K562 (cell line): ENCODE measurements around the gene SS18L1. TPM values are rescaled to one million over a fixed set of nuclear protein-coding genes. Genes with fewer than 3 reads are reported as not detected.

Experiments
- ARNT ChIP-seq, 2 experiments: fragments of 450-650 bp; IDR thresholded peaks; 2 replicates each; pipeline ENCODE4 v1.6.1; 2016; ENCODE audit warnings: mild to moderate bottlenecking in 1 of 2
- BDP1 ChIP-seq: IDR thresholded peaks from 3 replicates; pipeline ENCODE4 v1.6.1; 2011; ENCODE audit not compliant: insufficient read length, insufficient read depth
- CBX8 ChIP-seq: fragments of 200-600 bp; sonication (generic); IDR thresholded peaks from 2 replicates; pipeline ENCODE4 v1.6.1; 2012; ENCODE audit warnings: borderline replicate concordance, mixed run types, low read depth, mild to moderate bottlenecking, moderate library complexity, mixed read lengths, low read length, control low read depth, inconsistent platforms; ENCODE audit not compliant: poor library complexity, severe bottlenecking; ENCODE audit errors: extremely low read depth
- EGR1 ChIP-seq: fragments of 450-650 bp; conservative IDR thresholded peaks from 2 replicates; pipeline ENCODE4 v1.6.1; 2017; ENCODE audit warnings: mild to moderate bottlenecking
- MAFG ChIP-seq: fragments of 450-650 bp; conservative IDR thresholded peaks from 2 replicates; pipeline ENCODE4 v1.6.1; 2016; ENCODE audit warnings: missing genetic modification characterization, missing compliant biosample characterization
- NCOA1 ChIP-seq: fragments of 450-650 bp; IDR thresholded peaks from 2 replicates; pipeline ENCODE4 v1.6.1; 2016; ENCODE audit warnings: low read depth
- OTX1 ChIP-seq: fragments of 450-650 bp; formaldehyde crosslinking; IDR thresholded peaks from 2 replicates; pipeline ENCODE4 v1.4.0; 2022; ENCODE audit warnings: mild to moderate bottlenecking
- SIN3B ChIP-seq: fragments of 450-650 bp; IDR thresholded peaks from 2 replicates; pipeline ENCODE4 v1.6.1; 2017; ENCODE audit warnings: low read depth, mild to moderate bottlenecking, moderate library complexity
- ZNF146 ChIP-seq: IDR thresholded peaks from one replicate; pipeline ENCODE4 v1.6.1; 2018; ENCODE audit warnings: missing compliant biosample characterization; ENCODE audit not compliant: unreplicated experiment
- ZNF57 ChIP-seq: fragments of 450-650 bp; formaldehyde crosslinking; IDR thresholded peaks from 2 replicates; pipeline ENCODE4 v1.4.0; 2020; ENCODE audit warnings: mild to moderate bottlenecking, moderate library complexity
- ZNF75A ChIP-seq: fragments of 450-650 bp; formaldehyde crosslinking; IDR thresholded peaks from 2 replicates; pipeline ENCODE4 v1.4.0; 2020; ENCODE audit warnings: mild to moderate bottlenecking
- polyA plus RNA-seq, 8 experiments: library from polyadenylated mRNA; depleted of rRNA in 4 of 8; stranded (reverse) in 5 of 8; unstranded in 3 of 8; fragments of >200 nt; fragmentation: Nextera tagmentation in 2 of 8; fragmentation: Illumina TruSeq in 1 of 8; extraction: Ambion mirVana in 2 of 8; extraction: Trizol in 1 of 8; gene quantifications; 2 replicates each; pipeline versions ENCODE4 v1.2.1 to v1.2.3, GENCODE V29; 2011 to 2014; ENCODE audit warnings: inconsistent platforms in 1 of 8, missing spikeins in 1 of 8
- total RNA-seq, 7 experiments: library from RNA; depleted of rRNA in 6 of 7; stranded (reverse); fragments of >200 nt in 6 of 7; fragmentation: Illumina TruSeq in 2 of 7; extraction: Trizol in 2 of 7; gene quantifications; 2 replicates each; pipeline versions ENCODE4 v1.2.1 to v1.2.3, GENCODE V29; 2011 to 2021; ENCODE audit warnings: low replicate concordance in 1 of 7
- TF ChIP-seq, protein P1 (sequence below): fragments of 450-650 bp; formaldehyde crosslinking; IDR thresholded peaks from 2 replicates; pipeline ENCODE4 v1.4.0; 2022; ENCODE audit warnings: missing genetic modification characterization
- TF ChIP-seq, protein P2 (sequence below): fragments of 450-650 bp; formaldehyde crosslinking; conservative IDR thresholded peaks from 2 replicates; pipeline ENCODE4 v1.4.0; 2022; ENCODE audit warnings: mild to moderate bottlenecking, missing genetic modification characterization
- TF ChIP-seq, protein P3 (sequence below): fragments of 450-650 bp; IDR thresholded peaks from 2 replicates; pipeline ENCODE4 v1.6.1; 2016; ENCODE audit warnings: borderline replicate concordance
- TF ChIP-seq, protein P4 (sequence below): fragments of 450-650 bp; formaldehyde crosslinking; IDR thresholded peaks from 2 replicates; pipeline ENCODE4 v1.4.0; 2020; ENCODE audit warnings: mild to moderate bottlenecking, moderate library complexity
- TF ChIP-seq, protein P5 (sequence below): fragments of 250-450 bp; sonication (Bioruptor Pico); IDR thresholded peaks from 2 replicates; pipeline ENCODE4 v1.5.0; 2021

SS18L1 gene
- total and polyA plus RNA-seq, 9 of the 15 experiments (the other 6 are each of a cell fraction or from before 2014, with no cell fraction given), result 2.7 to 28.3 (median 15.1) TPM

DNA sequence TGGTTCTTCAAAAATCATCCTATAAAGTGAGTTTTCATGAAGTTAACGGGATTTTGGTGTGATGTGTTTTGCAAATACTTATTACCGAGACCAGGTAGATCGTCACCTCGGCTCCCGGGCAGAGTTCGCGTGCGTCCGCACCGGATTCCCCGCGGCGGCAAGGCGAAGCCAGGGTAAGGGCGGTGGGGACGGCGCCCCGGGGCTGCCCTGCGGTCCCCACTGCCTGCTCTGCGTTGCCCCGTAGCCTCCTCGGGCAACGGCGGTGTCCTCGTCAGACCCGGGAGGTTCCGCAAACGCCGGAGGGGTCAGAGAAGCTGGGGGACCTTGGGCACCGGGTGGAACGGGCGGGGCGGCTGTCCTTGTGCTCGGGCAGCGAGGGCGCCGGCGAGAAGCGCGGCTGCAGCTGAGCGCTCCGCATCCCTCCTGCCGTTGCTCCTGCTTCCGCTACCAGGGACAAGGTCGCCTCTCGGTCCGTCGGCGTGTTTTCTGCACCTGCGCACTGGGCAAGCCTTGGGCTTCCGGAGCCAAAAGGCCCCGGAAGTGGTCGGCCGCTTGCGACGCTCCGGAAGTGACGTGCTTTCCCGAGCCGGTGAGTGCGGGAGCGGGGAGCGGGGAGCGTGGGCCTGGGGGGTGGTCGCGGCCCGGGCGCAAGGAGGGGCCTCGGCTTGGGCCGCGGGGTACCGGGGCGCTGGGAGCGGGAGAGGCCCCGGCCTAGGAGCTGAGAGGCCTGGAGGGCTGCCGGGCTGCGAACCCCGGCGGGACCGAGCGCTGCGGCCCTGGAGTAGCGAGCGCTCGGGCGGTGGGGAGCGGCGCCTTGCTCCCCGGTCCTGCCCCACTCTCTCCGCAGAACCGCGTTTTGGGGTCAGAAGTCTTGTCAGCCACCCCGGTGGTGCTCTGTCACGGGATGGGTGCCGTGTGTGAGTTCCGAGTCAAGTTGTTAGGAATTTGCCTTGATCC lies 39.2 kb downstream of the SS18L1 start, which contains the start of gene MTG2 (continued):
- TF ChIP-seq, protein P1, sequence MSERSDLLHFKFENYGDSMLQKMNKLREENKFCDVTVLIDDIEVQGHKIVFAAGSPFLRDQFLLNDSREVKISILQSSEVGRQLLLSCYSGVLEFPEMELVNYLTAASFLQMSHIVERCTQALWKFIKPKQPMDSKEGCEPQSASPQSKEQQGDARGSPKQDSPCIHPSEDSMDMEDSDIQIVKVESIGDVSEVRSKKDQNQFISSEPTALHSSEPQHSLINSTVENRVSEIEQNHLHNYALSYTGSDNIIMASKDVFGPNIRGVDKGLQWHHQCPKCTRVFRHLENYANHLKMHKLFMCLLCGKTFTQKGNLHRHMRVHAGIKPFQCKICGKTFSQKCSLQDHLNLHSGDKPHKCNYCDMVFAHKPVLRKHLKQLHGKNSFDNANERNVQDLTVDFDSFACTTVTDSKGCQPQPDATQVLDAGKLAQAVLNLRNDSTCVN, result no peak
- TF ChIP-seq, protein P2, sequence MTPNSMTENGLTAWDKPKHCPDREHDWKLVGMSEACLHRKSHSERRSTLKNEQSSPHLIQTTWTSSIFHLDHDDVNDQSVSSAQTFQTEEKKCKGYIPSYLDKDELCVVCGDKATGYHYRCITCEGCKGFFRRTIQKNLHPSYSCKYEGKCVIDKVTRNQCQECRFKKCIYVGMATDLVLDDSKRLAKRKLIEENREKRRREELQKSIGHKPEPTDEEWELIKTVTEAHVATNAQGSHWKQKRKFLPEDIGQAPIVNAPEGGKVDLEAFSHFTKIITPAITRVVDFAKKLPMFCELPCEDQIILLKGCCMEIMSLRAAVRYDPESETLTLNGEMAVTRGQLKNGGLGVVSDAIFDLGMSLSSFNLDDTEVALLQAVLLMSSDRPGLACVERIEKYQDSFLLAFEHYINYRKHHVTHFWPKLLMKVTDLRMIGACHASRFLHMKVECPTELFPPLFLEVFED, result peak; percentile 78; the same call in 1 of the 2 replicates
- TF ChIP-seq ZNF75A (CRISPR knock-in tag), result no peak
- peak; percentile 96 for TF ChIP-seq SIN3B
- TF ChIP-seq, protein P3, sequence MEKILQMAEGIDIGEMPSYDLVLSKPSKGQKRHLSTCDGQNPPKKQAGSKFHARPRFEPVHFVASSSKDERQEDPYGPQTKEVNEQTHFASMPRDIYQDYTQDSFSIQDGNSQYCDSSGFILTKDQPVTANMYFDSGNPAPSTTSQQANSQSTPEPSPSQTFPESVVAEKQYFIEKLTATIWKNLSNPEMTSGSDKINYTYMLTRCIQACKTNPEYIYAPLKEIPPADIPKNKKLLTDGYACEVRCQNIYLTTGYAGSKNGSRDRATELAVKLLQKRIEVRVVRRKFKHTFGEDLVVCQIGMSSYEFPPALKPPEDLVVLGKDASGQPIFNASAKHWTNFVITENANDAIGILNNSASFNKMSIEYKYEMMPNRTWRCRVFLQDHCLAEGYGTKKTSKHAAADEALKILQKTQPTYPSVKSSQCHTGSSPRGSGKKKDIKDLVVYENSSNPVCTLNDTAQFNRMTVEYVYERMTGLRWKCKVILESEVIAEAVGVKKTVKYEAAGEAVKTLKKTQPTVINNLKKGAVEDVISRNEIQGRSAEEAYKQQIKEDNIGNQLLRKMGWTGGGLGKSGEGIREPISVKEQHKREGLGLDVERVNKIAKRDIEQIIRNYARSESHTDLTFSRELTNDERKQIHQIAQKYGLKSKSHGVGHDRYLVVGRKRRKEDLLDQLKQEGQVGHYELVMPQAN, result peak; percentile 87; the same call in 1 of the 2 replicates
- TF ChIP-seq, protein P4, sequence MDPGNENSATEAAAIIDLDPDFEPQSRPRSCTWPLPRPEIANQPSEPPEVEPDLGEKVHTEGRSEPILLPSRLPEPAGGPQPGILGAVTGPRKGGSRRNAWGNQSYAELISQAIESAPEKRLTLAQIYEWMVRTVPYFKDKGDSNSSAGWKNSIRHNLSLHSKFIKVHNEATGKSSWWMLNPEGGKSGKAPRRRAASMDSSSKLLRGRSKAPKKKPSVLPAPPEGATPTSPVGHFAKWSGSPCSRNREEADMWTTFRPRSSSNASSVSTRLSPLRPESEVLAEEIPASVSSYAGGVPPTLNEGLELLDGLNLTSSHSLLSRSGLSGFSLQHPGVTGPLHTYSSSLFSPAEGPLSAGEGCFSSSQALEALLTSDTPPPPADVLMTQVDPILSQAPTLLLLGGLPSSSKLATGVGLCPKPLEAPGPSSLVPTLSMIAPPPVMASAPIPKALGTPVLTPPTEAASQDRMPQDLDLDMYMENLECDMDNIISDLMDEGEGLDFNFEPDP (CRISPR knock-in tag), result peak; percentile 48; the same call in 1 of the 2 replicates
- no peak for TF ChIP-seq BDP1
- TF ChIP-seq ZNF57, result peak; percentile 32; the same call in 1 of the 2 replicates
- TF ChIP-seq OTX1, result 0 out of 2 replicates have a peak, but pooled peaks have one; percentile 27
- peak; percentile 56 for TF ChIP-seq EGR1
- TF ChIP-seq ARNT (IDR thresholded peaks at IDR 0.05), result 0 out of 4 replicates have a peak, but pooled peaks of 1 of the 2 experiments have one; percentile 23
- no peak for TF ChIP-seq MAFG
- peak; percentile 60; the same call in 1 of the 2 replicates for TF ChIP-seq NCOA1
- no peak for TF ChIP-seq CBX8
- TF ChIP-seq, protein P5, sequence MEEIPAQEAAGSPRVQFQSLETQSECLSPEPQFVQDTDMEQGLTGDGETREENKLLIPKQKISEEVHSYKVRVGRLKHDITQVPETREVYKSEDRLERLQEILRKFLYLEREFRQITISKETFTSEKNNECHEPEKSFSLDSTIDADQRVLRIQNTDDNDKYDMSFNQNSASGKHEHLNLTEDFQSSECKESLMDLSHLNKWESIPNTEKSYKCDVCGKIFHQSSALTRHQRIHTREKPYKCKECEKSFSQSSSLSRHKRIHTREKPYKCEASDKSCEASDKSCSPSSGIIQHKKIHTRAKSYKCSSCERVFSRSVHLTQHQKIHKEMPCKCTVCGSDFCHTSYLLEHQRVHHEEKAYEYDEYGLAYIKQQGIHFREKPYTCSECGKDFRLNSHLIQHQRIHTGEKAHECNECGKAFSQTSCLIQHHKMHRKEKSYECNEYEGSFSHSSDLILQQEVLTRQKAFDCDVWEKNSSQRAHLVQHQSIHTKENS, result no peak
- TF ChIP-seq ZNF146 (CRISPR knock-in tag), result no peak
